HepG2 (cell line): ENCODE measurements around the gene DNMT3B. TPM values are rescaled to one million over a fixed set of nuclear protein-coding genes. Genes with fewer than 3 reads are reported as not detected.
A peak's percentile ranks its signal among the peaks of the same experiment; 100 is the strongest.

ENCODE experiments used
- AGO2 ChIP-seq: fragments of 200-400 bp; formaldehyde crosslinking; optimal IDR thresholded peaks from 2 replicates; pipeline ENCODE3; 2017; ENCODE audit warnings: mild to moderate bottlenecking, low read depth, low read length, moderate library complexity
- CCAR2 ChIP-seq: fragments of 200-400 bp; formaldehyde crosslinking; optimal IDR thresholded peaks from 2 replicates; pipeline ENCODE3; 2018; ENCODE audit warnings: low read depth, mild to moderate bottlenecking, low read length, moderate library complexity
- IRF2 ChIP-seq: IDR thresholded peaks from 2 replicates; pipeline ENCODE4 v1.6.1; 2018; ENCODE audit warnings: missing genetic modification reagents, missing compliant biosample characterization
- KDM3A ChIP-seq: IDR thresholded peaks from 2 replicates; pipeline ENCODE4 v1.6.1; 2018; ENCODE audit warnings: low read depth, missing compliant biosample characterization
- MAZ ChIP-seq, 2 experiments: sonication (generic) in 1 of 2; formaldehyde crosslinking in 1 of 2; IDR thresholded peaks; 2 replicates each; pipeline versions ENCODE4 v1.5.0 to v1.6.1; 2012 to 2020; ENCODE audit warnings: low read depth in 2 of 2, mild to moderate bottlenecking in 2 of 2, borderline replicate concordance in 1 of 2, improper control_type of control experiment in 1 of 2, low read length in 1 of 2, missing genetic modification reagents in 1 of 2, moderate library complexity in 1 of 2
- MTA3 ChIP-seq: sonication (generic); formaldehyde crosslinking; IDR thresholded peaks from 2 replicates; pipeline ENCODE4 v1.4.0; 2020; ENCODE audit warnings: missing genetic modification reagents
- MXI1 ChIP-seq: IDR thresholded peaks from 3 replicates; pipeline ENCODE4 v1.6.1; 2012; ENCODE audit warnings: low read depth, low read length, inconsistent platforms, borderline replicate concordance
- NFKBIZ ChIP-seq: IDR thresholded peaks from 2 replicates; pipeline ENCODE4 v1.6.1; 2018; ENCODE audit warnings: missing genetic modification reagents, missing compliant biosample characterization
- NR2F6 ChIP-seq, 2 experiments: IDR thresholded peaks; 2 replicates each; pipeline ENCODE4 v1.6.1; 2016; ENCODE audit warnings: antibody characterized with exemption in 1 of 2, mild to moderate bottlenecking in 1 of 2
- PHF8 ChIP-seq: sonication (generic); formaldehyde crosslinking; IDR thresholded peaks from 2 replicates; pipeline ENCODE4 v1.5.0; 2020; ENCODE audit warnings: missing genetic modification reagents
- PPARG ChIP-seq: conservative IDR thresholded peaks from 2 replicates; pipeline ENCODE4 v1.6.1; 2016; ENCODE audit warnings: missing biosample characterization, missing genetic modification reagents
- SIX4 ChIP-seq: sonication (generic); formaldehyde crosslinking; IDR thresholded peaks from 2 replicates; pipeline ENCODE4 v1.4.0; 2020; ENCODE audit warnings: missing genetic modification reagents
- STAG1 ChIP-seq: sonication (generic); formaldehyde crosslinking; IDR thresholded peaks from 2 replicates; pipeline ENCODE4 v1.4.0; 2020; ENCODE audit warnings: missing genetic modification reagents
- YY1 ChIP-seq: IDR thresholded peaks from 2 replicates; pipeline ENCODE4 v1.6.1; 2011; ENCODE audit warnings: low read length, low read depth, moderate library complexity, mild to moderate bottlenecking; ENCODE audit not compliant: insufficient read depth, insufficient replicate concordance
- ZBTB3 ChIP-seq: sonication (generic); formaldehyde crosslinking; IDR thresholded peaks from 2 replicates; pipeline ENCODE4 v1.4.0; 2020; ENCODE audit warnings: low read depth, mild to moderate bottlenecking, moderate library complexity, missing genetic modification reagents, borderline replicate concordance
- ZNF234 ChIP-seq: sonication (generic); formaldehyde crosslinking; conservative IDR thresholded peaks from 2 replicates; pipeline ENCODE4 v1.5.1; 2020; ENCODE audit warnings: mild to moderate bottlenecking, missing genetic modification reagents
- ZNF558 ChIP-seq: sonication (generic); formaldehyde crosslinking; IDR thresholded peaks from 2 replicates; pipeline ENCODE4 v1.9.0; 2022; ENCODE audit warnings: mild to moderate bottlenecking, missing genetic modification reagents, borderline replicate concordance
- ZNF713 ChIP-seq: sonication (generic); formaldehyde crosslinking; IDR thresholded peaks from 2 replicates; pipeline ENCODE4 v1.4.0; 2020; ENCODE audit warnings: mild to moderate bottlenecking, missing genetic modification reagents
- ZNF746 ChIP-seq: sonication (generic); formaldehyde crosslinking; IDR thresholded peaks from 2 replicates; pipeline ENCODE4 v1.8.0; 2022; ENCODE audit warnings: mild to moderate bottlenecking, missing genetic modification reagents
- polyA plus RNA-seq, 8 experiments: library from polyadenylated mRNA; depleted of rRNA in 3 of 8; stranded (reverse) in 7 of 8; unstranded in 1 of 8; fragments of >200 nt; fragmentation: Illumina TruSeq in 4 of 8; extraction: Trizol in 4 of 8; gene quantifications; 2 replicates each; pipeline versions ENCODE4 v1.2.1 to v1.2.3, GENCODE V29; 2011 to 2016; ENCODE audit warnings: low read depth in 4 of 8, missing spikeins in 1 of 8, mixed read lengths in 1 of 8; ENCODE audit not compliant: insufficient read depth in 1 of 8
- total RNA-seq, 5 experiments: library from RNA; depleted of rRNA; stranded (reverse); fragments of >200 nt; fragmentation: Illumina TruSeq; extraction: Trizol; gene quantifications; 2 replicates each; pipeline ENCODE4 v1.2.3, GENCODE V29; 2016; ENCODE audit warnings: low read depth in 1 of 5
- TF ChIP-seq, protein P1 (sequence below): IDR thresholded peaks from 2 replicates; pipeline ENCODE4 v1.6.1; 2018; ENCODE audit warnings: missing genetic modification reagents
- TF ChIP-seq, protein P2 (sequence below): IDR thresholded peaks from 2 replicates; pipeline ENCODE4 v1.6.1; 2016; ENCODE audit warnings: low read depth
- TF ChIP-seq, protein P3 (sequence below): sonication (generic); formaldehyde crosslinking; IDR thresholded peaks from 2 replicates; pipeline ENCODE4 v1.4.0; 2020; ENCODE audit warnings: missing genetic modification reagents
- TF ChIP-seq, protein P4 (sequence below): IDR thresholded peaks from 2 replicates; pipeline ENCODE4 v1.6.1; 2016; ENCODE audit warnings: mild to moderate bottlenecking

Gene DNMT3B
- total and polyA plus RNA-seq, 2 of the 13 experiments (the other 11 are each of a cell fraction or from before 2014, with no cell fraction given): 3.8 to 13.9 TPM

DNA sequence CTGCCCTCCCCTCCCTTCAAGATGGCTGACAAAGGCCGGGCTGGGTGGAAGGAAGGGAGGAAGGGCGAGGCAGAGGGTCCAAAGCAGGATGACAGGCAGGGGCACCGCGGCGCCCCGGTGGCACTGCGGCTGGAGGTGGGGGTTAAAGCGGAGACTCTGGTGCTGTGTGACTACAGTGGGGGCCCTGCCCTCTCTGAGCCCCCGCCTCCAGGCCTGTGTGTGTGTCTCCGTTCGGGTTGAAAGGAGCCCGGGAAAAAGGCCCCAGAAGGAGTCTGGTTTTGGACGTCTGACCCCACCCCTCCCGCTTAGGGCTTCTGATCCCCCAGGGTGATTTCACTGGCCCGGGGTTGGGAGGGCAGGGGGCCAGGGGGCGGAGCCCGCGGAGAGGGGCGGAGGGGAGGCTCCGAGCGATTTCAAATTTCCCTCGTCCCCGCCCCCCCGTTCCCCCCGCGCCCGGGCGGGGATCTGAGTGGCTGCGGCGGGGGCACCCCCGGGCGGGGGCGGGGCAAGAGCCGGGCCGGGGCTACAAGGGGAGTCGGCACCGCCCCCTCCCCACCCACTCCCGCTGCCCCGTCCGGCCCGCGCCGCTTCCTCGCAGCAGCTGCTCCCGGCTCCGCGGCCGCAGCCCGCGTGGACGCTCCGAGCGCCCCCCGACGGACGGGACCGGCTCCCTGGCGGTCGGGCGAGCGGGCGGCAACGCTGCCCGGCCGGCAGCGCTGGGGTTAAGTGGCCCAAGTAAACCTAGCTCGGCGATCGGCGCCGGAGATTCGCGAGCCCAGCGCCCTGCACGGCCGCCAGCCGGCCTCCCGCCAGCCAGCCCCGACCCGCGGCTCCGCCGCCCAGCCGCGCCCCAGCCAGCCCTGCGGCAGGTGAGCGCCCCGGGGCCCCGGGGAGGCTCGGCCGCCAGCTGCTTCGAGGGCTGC, at the start of gene DNMT3B (continued):
- TF ChIP-seq, protein P1, sequence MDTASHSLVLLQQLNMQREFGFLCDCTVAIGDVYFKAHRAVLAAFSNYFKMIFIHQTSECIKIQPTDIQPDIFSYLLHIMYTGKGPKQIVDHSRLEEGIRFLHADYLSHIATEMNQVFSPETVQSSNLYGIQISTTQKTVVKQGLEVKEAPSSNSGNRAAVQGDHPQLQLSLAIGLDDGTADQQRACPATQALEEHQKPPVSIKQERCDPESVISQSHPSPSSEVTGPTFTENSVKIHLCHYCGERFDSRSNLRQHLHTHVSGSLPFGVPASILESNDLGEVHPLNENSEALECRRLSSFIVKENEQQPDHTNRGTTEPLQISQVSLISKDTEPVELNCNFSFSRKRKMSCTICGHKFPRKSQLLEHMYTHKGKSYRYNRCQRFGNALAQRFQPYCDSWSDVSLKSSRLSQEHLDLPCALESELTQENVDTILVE: peak; percentile 25; the same call in 1 of the 2 replicates
- TF ChIP-seq NFKBIZ (CRISPR knock-in tag) (no peak), MTA3 (CRISPR knock-in tag) (no peak), CCAR2 (no peak), NR2F6 (IDR thresholded peaks at IDR 0.05) (no peak), NR2F6 (CRISPR knock-in tag; IDR thresholded peaks at IDR 0.05) (no peak), IRF2 (CRISPR knock-in tag) (no peak), STAG1 (peak; percentile 43), SIX4 (no peak), PHF8 (CRISPR knock-in tag) (no peak; the same call in 1 of the 2 replicates), YY1 (peak; percentile 85), PPARG (no peak), ZNF558 (CRISPR knock-in tag) (peak; percentile 84; the same call in 1 of the 2 replicates), ZNF234 (no peak), AGO2 (no peak), MXI1 (peak; percentile 25; the same call in 1 of the 3 replicates), ZNF713 (CRISPR knock-in tag) (no peak), ZNF746 (CRISPR knock-in tag) (no peak; the same call in 1 of the 2 replicates), MAZ (IDR thresholded peaks at IDR 0.05; ENCODE audit: borderline replicate concordance, low read depth, low read length) (peak; percentile 68), MAZ (CRISPR knock-in tag; IDR thresholded peaks at IDR 0.05; ENCODE audit: low read depth) (peak; percentile 92), KDM3A (0 out of 2 replicates have a peak, but pooled peaks have one; percentile 19), ZBTB3 (CRISPR knock-in tag) (no peak)
- TF ChIP-seq, protein P2, sequence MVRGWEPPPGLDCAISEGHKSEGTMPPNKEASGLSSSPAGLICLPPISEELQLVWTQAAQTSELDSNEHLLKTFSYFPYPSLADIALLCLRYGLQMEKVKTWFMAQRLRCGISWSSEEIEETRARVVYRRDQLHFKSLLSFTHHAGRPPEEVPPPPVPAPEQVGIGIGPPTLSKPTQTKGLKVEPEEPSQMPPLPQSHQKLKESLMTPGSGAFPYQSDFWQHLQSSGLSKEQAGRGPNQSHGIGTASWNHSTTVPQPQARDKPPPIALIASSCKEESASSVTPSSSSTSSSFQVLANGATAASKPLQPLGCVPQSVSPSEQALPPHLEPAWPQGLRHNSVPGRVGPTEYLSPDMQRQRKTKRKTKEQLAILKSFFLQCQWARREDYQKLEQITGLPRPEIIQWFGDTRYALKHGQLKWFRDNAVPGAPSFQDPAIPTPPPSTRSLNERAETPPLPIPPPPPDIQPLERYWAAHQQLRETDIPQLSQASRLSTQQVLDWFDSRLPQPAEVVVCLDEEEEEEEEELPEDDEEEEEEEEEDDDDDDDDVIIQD (CRISPR knock-in tag): no peak
- TF ChIP-seq, protein P3, sequence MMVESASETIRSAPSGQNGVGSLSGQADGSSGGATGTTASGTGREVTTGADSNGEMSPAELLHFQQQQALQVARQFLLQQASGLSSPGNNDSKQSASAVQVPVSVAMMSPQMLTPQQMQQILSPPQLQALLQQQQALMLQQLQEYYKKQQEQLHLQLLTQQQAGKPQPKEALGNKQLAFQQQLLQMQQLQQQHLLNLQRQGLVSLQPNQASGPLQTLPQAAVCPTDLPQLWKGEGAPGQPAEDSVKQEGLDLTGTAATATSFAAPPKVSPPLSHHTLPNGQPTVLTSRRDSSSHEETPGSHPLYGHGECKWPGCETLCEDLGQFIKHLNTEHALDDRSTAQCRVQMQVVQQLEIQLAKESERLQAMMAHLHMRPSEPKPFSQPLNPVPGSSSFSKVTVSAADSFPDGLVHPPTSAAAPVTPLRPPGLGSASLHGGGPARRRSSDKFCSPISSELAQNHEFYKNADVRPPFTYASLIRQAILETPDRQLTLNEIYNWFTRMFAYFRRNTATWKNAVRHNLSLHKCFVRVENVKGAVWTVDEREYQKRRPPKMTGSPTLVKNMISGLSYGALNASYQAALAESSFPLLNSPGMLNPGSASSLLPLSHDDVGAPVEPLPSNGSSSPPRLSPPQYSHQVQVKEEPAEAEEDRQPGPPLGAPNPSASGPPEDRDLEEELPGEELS (CRISPR knock-in tag): no peak
- TF ChIP-seq, protein P4, sequence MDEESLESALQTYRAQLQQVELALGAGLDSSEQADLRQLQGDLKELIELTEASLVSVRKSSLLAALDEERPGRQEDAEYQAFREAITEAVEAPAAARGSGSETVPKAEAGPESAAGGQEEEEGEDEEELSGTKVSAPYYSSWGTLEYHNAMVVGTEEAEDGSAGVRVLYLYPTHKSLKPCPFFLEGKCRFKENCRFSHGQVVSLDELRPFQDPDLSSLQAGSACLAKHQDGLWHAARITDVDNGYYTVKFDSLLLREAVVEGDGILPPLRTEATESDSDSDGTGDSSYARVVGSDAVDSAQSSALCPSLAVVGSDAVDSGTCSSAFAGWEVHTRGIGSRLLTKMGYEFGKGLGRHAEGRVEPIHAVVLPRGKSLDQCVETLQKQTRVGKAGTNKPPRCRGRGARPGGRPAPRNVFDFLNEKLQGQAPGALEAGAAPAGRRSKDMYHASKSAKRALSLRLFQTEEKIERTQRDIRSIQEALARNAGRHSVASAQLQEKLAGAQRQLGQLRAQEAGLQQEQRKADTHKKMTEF: peak; percentile 24; the same call in 1 of the 2 replicates
